GM23248 (cell line): ENCODE data around the gene PITPNM2. TPM values are rescaled to one million over a fixed set of nuclear protein-coding genes. Genes with fewer than 3 reads are reported as not detected.

ENCODE experiments used
- DNase-seq: peaks from one replicate; pipeline ENCODE4 v3.0.0-alpha.2; 2015
- H2AFZ ChIP-seq: fragments of 200-600 bp; sonication (generic); 2 replicates; pipeline ENCODE4 v1.6.1; 2016; ENCODE audit warnings: antibody characterized with exemption
- H3F3A ChIP-seq: fragments of 200-600 bp; sonication (generic); 2 replicates; pipeline ENCODE4 v1.6.1; 2016; ENCODE audit warnings: mild to moderate bottlenecking, antibody characterized with exemption, mixed run types; ENCODE audit not compliant: insufficient read depth
- H3K27ac ChIP-seq: fragments of 200-600 bp; sonication (generic); 2 replicates; pipeline ENCODE4 v1.5.1; 2016; ENCODE audit warnings: mild to moderate bottlenecking
- H3K27me3 ChIP-seq: fragments of 200-600 bp; sonication (generic); replicated peaks from 2 replicates; pipeline ENCODE4 v1.6.1; 2016; ENCODE audit warnings: mild to moderate bottlenecking; ENCODE audit not compliant: insufficient read depth
- H3K36me3 ChIP-seq: fragments of 200-600 bp; sonication (generic); 2 replicates; pipeline ENCODE4 v1.6.1; 2016; ENCODE audit warnings: low read depth, mild to moderate bottlenecking
- H3K4me1 ChIP-seq: fragments of 200-600 bp; sonication (generic); 2 replicates; pipeline ENCODE4 v1.6.1; 2016; ENCODE audit warnings: mild to moderate bottlenecking; ENCODE audit not compliant: insufficient read depth
- H3K4me2 ChIP-seq: fragments of 200-600 bp; sonication (generic); one replicate; pipeline ENCODE4 v1.6.1; 2016; ENCODE audit warnings: mild to moderate bottlenecking; ENCODE audit not compliant: unreplicated experiment
- H3K4me3 ChIP-seq: fragments of 200-600 bp; sonication (generic); 2 replicates; pipeline ENCODE4 v1.5.1; 2016; ENCODE audit warnings: mild to moderate bottlenecking
- H3K79me2 ChIP-seq: fragments of 200-600 bp; sonication (generic); 2 replicates; pipeline ENCODE4 v1.6.1; 2016; ENCODE audit warnings: mild to moderate bottlenecking; ENCODE audit not compliant: insufficient read depth
- H3K9ac ChIP-seq: fragments of 200-600 bp; sonication (generic); 2 replicates; pipeline ENCODE4 v1.6.1; 2016; ENCODE audit warnings: mild to moderate bottlenecking
- H3K9me2 ChIP-seq: fragments of 200-600 bp; sonication (generic); 2 replicates; pipeline ENCODE4 v1.6.1; 2016; ENCODE audit warnings: mixed run types, mild to moderate bottlenecking, moderate library complexity; ENCODE audit not compliant: insufficient read depth
- H3K9me3 ChIP-seq: fragments of 200-600 bp; sonication (generic); one replicate; pipeline ENCODE4 v1.6.1; 2017; ENCODE audit warnings: low read depth
- H4K20me1 ChIP-seq: fragments of 200-600 bp; sonication (generic); 2 replicates; pipeline ENCODE4 v1.6.0; 2016; ENCODE audit not compliant: insufficient read depth
- EZH2 ChIP-seq: fragments of 200-600 bp; sonication (generic); IDR thresholded peaks from 2 replicates; pipeline ENCODE4 v1.6.1; 2018; ENCODE audit warnings: antibody characterized with exemption, mild to moderate bottlenecking; ENCODE audit not compliant: insufficient read depth, poor library complexity, severe bottlenecking
- EZH2phosphoT487 ChIP-seq: fragments of 200-600 bp; sonication (generic); IDR thresholded peaks from 2 replicates; pipeline ENCODE4 v1.6.1; 2018; ENCODE audit warnings: antibody characterized with exemption, moderate library complexity, mild to moderate bottlenecking, low read depth; ENCODE audit not compliant: insufficient read depth
- WGBS, 2 experiments: methylation state at CpG; one replicate each; pipeline ENCODE4 v1.1.6; 2015 to 2017; ENCODE audit warnings: low lambda C conversion rate in 2 of 2, low coverage in 1 of 2; ENCODE audit errors: missing lambda C conversion rate in 2 of 2; 5-methylcytosine and 5-hydroxymethylcytosine counted together
- in situ Hi-C: fragments of 300-500 bp; cut with MboI; formaldehyde crosslinking; loops from 2 replicates; pipeline ENCODE4 v1.15.0; 2020
- polyA plus RNA-seq: library from polyadenylated mRNA; unstranded; fragments of >200 nt; fragmentation: Nextera tagmentation; extraction: Ambion mirVana; gene quantifications from 2 replicates; pipeline ENCODE4 v1.2.1, GENCODE V29; 2016
- total RNA-seq: library from RNA; depleted of rRNA; stranded (reverse); fragments of >200 nt; shearing (Covaris generic); gene quantifications from 2 replicates; pipeline ENCODE4 v1.2.3, GENCODE V29; 2014

PITPNM2 gene
- total and polyA plus RNA-seq, 2 experiments from 2014 or later = 0.63 to 2.1 TPM

GRCh38 chr12:123180171-123180570 is 29.3 kb upstream of the PITPNM2 start:
- H3K36me3 ChIP-seq = peaks cover 9% of the 10 kb centered on the region
- H2AFZ ChIP-seq = no peak overlapping the region
- no peak for DNase-seq
- H3K9me3 ChIP-seq = no peaks in the 10 kb centered on the region
- H3K27me3 ChIP-seq = no peaks in the 10 kb centered on the region
- H3K27ac ChIP-seq = no peak overlapping the region
- H4K20me1 ChIP-seq = no peaks in the 10 kb centered on the region
- H3K4me2 ChIP-seq = no peak overlapping the region
- no peaks in the 10 kb centered on the region for H3K9me2 ChIP-seq
- no peak overlapping the region for H3K9ac ChIP-seq
- H3K4me3 ChIP-seq = no peak overlapping the region
- no peaks in the 10 kb centered on the region for H3F3A ChIP-seq
- no peak for TF ChIP-seq EZH2phosphoT487
- in situ Hi-C loops = no loop called here
- WGBS, 2 experiments = 97 to 100% methylated on average over 4 of the region's 4 CpGs
- H3K79me2 ChIP-seq = no peaks in the 10 kb centered on the region
- no peaks in the 10 kb centered on the region for H3K4me1 ChIP-seq

GRCh38 chr12:123171967-123172366 is 21.1 kb upstream of the PITPNM2 start:
- no peak for TF ChIP-seq EZH2phosphoT487
- TF ChIP-seq EZH2 = no peak

DNA sequence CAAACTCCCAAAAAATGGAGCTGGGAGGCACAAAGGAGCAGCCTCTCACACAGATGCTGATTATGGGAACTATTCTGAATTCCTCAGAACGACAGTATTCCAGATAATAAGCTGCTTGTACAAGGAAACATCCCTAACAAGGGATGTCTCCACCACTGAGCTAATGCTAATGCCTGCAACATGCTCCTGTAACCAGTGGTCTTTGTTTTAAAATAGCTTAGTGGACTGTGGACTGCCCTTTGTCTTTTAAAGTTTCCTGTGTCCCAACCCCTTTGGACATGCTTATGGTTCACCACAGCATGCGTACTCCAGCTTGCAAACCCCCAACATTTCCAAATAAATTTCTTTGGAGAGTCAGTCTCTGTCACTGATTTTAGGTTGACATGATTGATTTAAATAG is 16.4 kb upstream of the PITPNM2 start:
- Histone ChIP-seq H2AFZ (no peak overlapping the region), H3F3A (no peaks in the 10 kb centered on the region), H3K9ac (no peak overlapping the region), H3K4me1 (no peaks in the 10 kb centered on the region), H3K9me2 (no peaks in the 10 kb centered on the region), H3K9me3 (no peaks in the 10 kb centered on the region), H3K27me3 (no peaks in the 10 kb centered on the region), H3K27ac (no peak overlapping the region), H4K20me1 (no peaks in the 10 kb centered on the region), H3K4me2 (no peak overlapping the region), H3K79me2 (no peaks in the 10 kb centered on the region), H3K4me3 (no peak overlapping the region), H3K36me3 (peaks cover 18% of the 10 kb centered on the region; the same call in 1 of the 2 replicates)
- WGBS, 2 experiments = 41 to 50% methylated on average over 2 of the region's 2 CpGs
- no peak for DNase-seq
- in situ Hi-C loops = no loop called here
- TF ChIP-seq EZH2phosphoT487 (no peak), EZH2 (no peak)

More at GRCh38 chr12:123171967-123172366, 21.1 kb upstream of the PITPNM2 start:
- DNase-seq = no peak
- Histone ChIP-seq H3K9me2 (no peaks in the 10 kb centered on the region), H3K79me2 (no peaks in the 10 kb centered on the region), H3K4me1 (no peaks in the 10 kb centered on the region), H3K9me3 (no peaks in the 10 kb centered on the region), H3K4me2 (no peak overlapping the region), H3K4me3 (no peak overlapping the region), H3K27ac (no peak overlapping the region), H3F3A (no peaks in the 10 kb centered on the region), H4K20me1 (no peaks in the 10 kb centered on the region), H3K9ac (no peak overlapping the region), H2AFZ (no peak overlapping the region), H3K27me3 (no peaks in the 10 kb centered on the region), H3K36me3 (peaks cover 2% of the 10 kb centered on the region; the same call in 1 of the 2 replicates)
- WGBS, 2 experiments = 71 to 72% methylated on average over 5 of the region's 5 CpGs
- in situ Hi-C loops = no loop called here

GRCh38 chr12:123165537-123165936 is 14.6 kb upstream of the PITPNM2 start:
- TF ChIP-seq EZH2 (no peak), EZH2phosphoT487 (no peak)
- in situ Hi-C loops = no loop called here
- H3K9ac ChIP-seq = no peak overlapping the region

More at GRCh38 chr12:123165537-123165936, 14.6 kb upstream of the PITPNM2 start:
- Histone ChIP-seq H3F3A (0 out of 2 replicates have a peak, but pooled peaks cover 5% of the 10 kb centered on the region), H2AFZ (no peak overlapping the region), H3K4me3 (no peak overlapping the region), H3K36me3 (peaks cover 18% of the 10 kb centered on the region; the same call in 1 of the 2 replicates), H3K9me2 (no peaks in the 10 kb centered on the region), H3K27me3 (no peaks in the 10 kb centered on the region), H3K79me2 (no peaks in the 10 kb centered on the region), H3K27ac (no peak overlapping the region), H3K4me2 (no peak overlapping the region), H4K20me1 (no peaks in the 10 kb centered on the region), H3K9me3 (no peaks in the 10 kb centered on the region), H3K4me1 (no peaks in the 10 kb centered on the region)
- DNase-seq = no peak
- WGBS, 2 experiments = 88 to 90% methylated on average over 4 of the region's 4 CpGs
